Stimulated activated CD4-positive, alpha-beta T cell treated with anti-CD3 and anti-CD28 coated beads, Interleukin-4, amount 100 ng/mL, for 4 hours (primary cell): ENCODE results near the gene ARID3A.

Source experiments
- DNase-seq, 2 experiments: peaks; one replicate each; pipeline ENCODE4 v3.0.0-alpha.2; 2020

The ARID3A gene

DNA sequence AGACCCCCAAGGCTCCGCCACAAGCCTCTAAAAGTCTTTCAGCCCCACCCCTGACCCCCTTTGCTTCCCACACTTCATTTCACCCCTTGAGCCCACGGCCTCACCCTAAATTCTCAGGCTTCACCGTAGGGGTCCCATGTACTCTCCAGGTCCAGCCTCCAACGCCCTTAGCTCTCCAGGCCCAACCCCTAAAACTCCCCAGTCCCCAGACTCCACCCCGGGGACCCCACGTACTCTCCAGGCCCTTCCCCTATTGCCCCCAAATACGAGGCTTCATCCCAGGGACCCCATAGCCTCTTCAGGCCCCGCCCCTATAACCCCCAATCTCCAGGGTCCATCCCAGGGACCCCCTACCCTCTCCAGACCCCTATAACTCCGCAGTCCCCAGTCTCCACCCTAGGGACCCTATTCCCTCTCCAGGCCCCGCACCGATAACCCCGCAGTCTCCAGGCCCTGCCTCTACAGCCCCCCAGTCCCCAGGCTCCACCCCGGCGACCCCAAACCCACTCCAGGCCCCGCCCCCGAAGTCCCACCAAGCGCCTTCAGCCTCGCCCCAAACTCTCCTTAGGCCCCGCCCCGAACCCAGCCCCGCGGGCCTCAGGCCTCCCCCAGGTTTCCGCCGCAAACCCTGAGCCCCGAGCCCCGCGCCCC is 33.5 kb upstream of the ARID3A start:
- DNase-seq = no peak

DNA sequence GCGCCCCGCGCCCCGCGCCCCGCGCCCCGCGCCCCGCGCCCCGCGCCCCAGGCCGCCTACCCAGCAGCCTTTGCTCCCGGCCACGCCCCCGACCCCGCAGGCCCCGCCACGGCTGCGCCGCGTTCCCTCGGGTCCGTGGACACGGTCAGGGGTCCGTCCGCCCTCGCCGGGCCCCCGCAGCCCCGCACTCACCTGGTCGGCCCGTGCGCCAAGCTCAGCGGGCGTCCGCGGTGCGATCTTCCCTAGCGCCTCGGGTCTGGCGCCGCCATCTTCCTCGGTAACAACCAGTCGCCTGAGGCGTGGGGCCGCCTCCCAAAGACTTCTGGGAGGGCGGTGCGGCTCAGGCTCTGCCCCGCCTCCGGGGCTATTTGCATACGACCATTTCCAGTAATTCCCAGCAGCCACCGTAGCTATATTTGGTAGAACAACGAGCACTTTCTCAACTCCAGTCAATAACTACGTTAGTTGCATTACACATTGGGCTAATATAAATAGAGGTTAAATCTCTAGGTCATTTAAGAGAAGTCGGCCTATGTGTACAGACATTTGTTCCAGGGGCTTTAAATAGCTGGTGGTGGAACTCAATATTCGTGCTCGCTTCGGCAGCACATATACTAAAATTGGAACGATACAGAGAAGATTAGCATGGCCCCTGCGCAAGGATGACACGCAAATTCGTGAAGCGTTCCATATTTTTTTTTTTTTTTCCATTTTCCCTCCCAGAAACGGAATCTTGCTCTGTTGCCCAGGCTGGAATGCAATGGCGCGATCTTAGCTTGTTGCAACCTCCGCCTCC is 32.7 kb upstream of the ARID3A start, which contains the start of the genes MED16 and RNU6-9:
Gene MED16, minus strand, starts transcription at position 294 of the 796 bp plus-strand sequence. CDS start 2,056 bp downstream, outside the sequence.
Gene RNU6-9, plus strand, starts transcription at position 591 of the 796 bp plus-strand sequence.
- DNase-seq = peak; percentile 82 to 88

DNA sequence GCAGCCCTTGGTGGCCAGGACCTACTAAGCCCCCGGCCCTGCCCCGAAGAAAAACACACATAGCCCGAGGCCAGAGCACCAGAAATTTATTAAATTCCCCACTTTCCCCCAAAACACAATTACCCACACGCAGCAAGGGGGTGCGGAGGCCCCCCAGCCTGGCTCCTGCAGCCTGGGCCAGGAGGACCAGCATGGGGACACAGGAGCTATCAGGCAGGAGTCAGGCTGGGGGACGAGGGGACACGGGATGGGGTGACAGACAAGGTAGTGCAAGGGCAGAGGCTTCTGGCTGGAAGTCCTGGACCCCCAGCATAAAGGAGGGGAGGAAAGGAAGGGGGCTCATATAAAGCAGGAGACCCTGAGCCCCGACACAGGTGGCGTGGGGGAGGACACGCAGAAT is 29.4 kb upstream of the ARID3A start:
- DNase-seq = no peak

DNA sequence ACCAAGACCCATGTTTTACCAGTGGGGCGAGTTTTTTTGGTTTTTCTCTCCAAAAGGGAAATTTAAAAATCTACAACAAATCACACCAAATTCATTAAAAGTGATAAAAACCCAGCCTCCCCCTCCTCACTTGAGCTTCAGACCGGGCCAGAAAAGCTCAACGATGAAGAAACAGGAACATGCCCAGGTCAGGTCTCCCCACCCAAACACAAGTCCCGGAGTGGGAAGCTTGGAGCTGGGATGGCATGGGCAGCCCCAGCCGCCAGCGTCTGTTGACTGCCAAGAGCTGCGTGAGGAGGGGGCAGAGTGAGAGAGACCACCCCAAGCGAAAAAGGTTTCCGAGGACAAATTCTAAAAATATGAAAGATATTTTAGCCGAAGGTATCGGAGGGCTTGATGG is 28.8 kb upstream of the ARID3A start:
- DNase-seq = no peak

DNA sequence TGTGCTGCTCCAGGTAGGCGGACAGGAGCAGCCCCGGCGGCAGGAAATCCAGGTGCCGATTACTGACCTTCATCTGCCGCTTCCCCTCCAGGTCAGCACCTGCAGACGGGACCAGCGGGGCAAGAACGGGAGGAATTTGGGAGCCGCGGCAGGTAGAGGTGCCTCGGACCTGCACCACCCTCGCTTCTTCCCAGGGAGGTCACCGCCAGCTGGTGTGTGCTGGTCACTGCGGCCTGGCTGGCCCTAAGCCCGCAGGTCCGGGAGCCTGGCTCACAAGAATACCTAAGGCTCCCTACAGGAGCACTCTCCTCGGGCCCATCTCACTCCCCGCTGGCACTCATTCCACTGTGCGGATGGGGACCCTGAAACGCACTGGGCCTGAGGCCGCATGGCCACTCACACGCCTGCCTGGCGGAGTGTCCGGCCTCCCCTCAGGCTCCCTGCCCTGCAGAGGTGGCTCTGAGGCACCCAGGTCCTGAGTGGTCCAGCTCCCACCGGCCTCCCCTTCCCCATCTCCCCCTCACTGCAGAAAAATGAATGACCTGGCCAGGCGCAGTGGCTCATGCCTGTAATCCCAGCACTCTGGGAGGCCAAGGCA is 28.3 kb upstream of the ARID3A start:
- DNase-seq = no peak

DNA sequence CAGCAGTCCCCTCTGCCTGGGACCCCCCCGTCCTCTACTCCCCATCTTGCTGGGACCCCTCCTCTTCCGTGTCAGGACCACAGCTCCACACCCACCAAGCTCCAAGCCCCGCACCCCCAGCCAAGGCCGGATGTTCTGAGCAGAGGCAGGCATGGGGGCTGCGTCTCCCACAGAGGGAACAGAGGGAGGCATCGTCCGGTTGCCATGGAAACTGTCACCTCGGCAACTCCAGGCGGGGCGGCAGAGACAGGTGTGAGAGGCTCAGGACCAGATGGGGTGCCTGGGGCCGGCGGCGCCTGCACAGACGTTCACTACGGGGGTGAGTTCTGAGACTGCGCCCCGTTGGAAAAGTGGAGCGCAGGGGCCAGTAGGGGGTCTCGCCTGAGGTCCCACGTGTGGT is 27.2 kb upstream of the ARID3A start:
- no peak for DNase-seq

DNA sequence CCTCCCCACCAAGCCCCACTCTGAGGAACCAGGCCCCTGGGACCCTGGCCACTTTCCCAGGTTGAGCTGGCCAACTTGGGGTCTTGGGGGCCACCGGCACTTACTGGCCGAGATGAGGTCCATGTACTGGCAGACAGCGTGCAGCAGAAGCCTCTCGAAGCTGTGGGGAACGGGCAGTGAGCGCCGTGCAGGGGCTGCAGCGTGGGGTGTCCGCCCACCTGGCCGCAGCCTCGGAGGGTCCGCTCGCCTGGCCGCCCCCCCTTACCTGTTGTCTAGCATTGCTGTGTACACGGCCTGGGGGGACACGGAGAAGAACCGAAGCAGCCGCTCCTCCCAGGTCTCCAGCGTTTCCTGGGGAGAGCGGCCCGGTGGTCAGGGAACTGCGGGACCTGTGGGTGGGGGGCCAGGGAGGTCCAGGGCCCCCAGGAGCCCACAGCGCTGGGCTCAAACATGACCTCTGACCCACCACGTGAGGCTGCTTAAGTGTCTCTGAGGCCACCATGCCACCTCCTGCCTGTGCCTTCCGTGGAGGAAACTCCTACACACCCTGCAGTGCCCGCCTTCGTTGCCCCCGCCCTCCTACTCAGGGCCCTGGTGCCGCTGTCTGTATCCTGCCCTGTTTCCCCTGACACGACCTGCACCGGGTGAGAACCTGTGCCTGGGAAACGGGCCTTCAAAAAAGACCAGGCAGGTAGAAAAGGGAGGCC is 26.3 kb upstream of the ARID3A start:
- DNase-seq = no peak

DNA sequence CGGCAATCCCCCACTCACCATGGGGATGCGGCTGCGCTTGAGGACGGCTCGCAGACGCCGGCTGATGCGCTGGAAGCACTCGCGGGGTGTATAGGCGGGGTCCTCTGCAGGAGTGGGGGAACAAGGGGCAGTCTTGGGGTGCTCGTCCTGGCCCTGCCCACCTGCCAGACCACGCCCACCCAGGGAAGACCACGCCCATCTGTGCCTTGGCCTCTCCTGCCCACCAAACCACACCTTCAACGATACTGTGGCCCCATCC is 25.9 kb upstream of the ARID3A start:
- DNase-seq = no peak

DNA sequence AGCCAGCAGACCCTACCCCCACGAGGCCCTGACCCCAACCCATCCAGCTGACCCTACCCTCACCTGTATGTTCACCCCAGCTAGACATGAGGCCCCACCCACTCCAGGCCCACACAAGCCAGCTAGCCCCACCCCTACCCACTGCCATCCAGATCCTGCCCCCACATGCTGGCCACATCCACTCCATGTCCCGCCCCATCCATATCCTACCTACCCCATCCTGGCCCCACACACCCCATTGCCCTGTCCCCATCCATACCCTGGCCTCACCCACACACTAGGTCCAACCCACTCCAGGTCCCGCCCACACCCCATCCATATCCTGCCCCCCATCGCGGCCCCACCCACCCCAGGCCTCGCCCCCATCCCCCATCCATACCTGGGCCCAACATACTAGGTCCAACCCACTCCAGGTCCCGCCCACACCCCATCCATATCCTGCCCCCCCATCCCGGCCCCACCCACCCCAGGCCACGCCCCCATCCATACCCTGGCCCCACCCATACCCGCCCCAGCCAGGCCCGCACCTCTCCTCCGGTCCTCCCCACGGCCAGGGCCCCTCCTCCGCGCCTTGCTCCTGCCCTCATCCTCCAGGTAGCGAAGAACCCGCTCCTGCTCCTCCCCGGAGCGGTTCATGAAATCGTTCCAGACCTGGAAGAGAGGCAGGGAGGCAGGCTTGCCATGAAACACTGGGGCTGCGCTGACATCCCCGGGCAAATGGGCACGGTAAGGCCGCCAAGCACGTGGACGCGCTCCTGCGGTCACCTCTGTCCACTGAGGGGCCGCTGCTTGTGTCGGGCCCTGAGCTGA is 25.3 kb upstream of the ARID3A start:
- no peak for DNase-seq

DNA sequence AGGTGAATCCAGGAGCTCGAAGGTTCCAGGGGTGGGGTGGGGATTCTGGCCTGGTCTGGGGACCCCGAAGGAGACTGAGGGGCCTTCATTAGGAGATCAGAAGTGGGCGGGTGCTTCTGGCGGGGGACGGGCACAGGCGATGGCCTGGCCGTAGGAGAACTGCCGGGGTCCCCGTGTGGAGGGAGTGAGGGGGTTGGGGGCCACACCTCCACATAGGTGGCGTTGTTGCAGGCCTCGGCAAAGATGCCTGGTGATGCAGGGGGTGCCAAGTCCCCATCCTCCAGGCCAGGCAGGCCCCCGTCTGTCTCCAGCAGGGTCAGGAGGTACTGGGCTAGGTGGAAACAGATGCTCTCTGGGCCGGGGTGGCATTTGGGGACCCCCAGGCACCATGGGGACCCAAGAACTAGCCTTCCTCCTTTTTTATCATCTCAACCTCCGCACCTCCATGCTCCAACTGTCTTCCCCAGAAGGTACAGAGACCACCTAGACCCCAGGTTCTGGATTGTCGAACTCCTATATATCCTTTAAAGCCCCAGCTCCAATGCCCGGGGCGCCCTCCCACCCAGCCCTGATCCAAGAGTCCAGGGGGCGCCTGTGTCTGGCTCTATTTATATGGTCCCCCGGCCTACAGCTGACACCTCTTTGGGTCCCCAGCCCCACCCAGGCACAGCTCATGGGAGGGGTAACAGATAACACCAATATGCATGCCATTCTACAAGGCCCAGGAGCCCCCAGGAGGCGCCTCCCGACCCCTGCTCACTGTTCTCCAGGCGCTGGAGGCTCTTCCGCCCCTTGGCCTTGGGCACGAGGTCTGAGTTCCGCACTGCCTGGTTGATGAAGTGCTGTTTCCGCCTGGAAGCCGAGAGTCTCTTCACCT is 24.4 kb upstream of the ARID3A start:
- no peak for DNase-seq

DNA sequence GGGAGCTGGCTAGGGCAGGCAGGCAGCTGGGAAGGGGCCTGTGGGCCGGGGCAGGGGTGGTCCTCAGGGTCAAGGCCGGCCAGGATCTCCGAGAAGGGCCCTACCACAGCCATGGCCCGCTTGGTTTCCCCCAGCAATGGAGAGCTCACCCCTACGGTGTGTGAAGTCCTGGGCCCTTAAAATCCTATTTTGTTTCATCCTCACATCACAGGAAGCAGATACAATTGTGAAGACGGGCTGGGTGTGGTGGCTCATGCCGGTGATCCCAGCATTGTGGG is 23.8 kb upstream of the ARID3A start:
- DNase-seq = no peak

DNA sequence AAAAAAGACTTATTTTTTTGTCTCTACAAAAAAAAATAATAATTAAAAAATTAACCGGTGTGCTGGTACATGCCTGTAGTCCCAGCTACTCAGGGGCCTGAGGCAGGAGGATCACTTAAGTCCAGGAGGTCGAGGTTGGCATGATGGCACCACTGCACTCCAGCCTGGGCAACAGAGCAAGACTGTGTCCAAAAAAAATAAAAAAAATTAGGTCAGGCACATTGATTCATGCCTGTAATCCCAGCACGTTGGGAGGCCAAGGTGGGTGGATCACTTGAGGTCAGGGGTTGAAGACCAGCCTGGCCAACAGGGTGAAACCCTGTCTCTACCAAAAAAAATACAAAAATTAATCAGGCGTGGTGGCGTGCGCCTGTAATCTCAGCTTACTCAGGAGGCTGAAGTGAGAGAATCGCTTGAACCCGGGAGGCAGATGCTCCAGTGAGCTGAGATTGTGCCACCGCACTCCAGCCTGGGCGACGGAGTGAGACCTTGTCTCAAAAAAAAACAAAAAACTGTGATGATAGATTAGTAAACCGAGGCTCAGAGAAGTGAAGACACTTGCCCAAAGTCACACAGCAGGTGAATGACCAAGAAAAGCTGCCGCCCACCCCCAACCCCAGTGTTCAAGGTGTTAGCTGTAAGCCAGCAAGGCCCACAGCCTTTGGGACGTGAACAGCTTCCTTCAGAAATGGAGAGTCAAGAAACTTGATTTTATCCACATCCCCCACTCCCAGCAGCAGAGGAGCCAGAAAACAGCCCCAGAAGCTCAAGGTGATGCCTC is 23.2 kb upstream of the ARID3A start:
- no peak for DNase-seq

DNA sequence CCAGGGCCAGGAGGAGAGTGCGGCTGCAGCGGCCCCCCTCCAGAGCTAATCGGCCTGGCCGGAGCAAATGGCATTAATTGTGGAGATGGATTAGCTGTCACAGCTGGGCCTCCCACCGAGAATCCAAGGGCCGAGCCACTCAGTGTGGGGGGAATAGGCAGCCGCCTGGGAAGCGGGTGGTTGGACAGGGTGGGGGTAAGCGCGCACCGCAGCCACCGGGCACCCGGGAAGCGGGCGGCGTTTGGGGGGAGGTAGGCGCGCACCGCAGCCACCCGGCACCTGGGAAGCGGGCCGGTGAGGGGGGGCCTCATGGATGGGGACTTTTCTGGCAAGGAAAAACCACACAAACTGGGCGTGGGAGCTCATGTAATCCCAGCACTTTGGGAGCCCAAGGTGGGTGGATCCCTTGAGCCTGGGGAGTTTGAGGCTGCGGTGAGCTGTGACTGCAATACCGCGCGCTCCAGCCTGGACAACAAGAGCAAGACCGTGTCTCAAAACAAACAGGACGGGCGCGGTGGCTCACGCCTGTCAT is 22.5 kb upstream of the ARID3A start:
- no peak for DNase-seq

DNA sequence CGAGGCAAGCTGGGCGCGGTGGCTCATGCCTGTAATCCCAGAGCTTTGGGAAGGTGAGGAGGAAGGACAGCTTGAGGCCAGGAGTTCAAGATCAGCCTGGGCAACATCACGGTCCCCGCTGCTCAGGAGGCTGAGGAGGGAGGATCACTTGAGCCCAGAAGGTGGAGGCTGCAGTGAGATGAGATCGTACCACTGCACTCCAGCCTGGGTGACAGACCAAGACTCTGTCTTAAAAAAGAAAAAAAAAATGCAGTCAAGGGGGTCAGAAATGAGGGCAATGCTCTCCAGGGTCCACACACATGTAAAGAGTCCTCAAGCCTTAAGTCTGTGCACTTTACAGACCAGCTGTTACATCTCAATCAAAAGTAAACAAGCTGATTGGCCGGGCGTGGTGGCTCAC is 21.3 kb upstream of the ARID3A start:
- DNase-seq = no peak

DNA sequence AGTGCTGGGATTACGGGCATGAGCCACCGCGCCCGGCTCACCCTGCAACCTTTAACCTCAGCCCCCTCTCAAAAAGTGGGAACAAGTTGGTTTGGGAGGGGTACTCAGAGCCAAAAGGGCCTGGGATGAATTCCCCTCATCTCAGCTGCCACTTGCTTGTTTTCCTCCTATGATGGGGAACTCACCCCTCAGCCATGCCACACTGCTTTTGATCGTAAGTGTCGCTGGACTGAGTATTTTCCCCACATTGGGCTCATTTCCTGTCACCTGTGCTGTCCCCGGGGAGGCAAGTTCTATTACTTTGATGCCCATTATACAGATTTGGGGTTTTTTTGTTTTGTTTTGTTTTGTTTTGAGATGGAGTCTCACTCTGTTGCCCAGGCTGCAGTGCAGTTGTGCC is 19.4 kb upstream of the ARID3A start:
- no peak for DNase-seq

DNA sequence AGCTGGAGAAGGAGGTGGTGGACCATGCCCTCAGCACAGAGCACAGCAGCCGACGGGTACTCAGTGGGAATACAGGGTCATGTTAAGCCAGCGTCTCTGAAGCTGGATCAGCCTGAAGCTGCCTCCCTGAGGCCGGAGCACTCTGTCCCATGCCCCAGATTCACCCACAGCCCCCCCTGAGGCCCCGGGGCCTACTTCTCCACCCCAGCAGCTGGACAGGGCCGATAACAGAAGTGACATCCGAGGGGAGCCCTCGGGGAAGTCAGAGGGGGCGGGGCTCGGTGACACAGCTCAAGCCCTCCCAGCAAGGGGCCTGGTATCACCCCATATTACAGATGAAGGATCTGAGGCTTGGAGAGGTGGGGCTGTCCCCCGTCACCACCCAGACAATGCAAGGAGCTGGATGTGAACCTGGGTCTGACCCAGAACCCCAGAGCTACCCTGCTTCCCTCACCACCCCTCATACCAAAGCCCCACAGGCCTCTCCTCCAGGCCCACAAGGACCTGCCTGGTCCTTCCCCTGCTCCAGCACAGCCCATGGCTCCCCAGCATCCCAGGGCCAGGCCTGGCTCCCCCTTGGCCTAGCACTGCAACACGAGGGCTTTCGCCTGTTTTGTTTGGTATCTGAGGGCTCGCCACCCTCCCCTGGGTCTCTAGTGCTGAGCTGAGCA is 18.5 kb upstream of the ARID3A start:
- no peak for DNase-seq

DNA sequence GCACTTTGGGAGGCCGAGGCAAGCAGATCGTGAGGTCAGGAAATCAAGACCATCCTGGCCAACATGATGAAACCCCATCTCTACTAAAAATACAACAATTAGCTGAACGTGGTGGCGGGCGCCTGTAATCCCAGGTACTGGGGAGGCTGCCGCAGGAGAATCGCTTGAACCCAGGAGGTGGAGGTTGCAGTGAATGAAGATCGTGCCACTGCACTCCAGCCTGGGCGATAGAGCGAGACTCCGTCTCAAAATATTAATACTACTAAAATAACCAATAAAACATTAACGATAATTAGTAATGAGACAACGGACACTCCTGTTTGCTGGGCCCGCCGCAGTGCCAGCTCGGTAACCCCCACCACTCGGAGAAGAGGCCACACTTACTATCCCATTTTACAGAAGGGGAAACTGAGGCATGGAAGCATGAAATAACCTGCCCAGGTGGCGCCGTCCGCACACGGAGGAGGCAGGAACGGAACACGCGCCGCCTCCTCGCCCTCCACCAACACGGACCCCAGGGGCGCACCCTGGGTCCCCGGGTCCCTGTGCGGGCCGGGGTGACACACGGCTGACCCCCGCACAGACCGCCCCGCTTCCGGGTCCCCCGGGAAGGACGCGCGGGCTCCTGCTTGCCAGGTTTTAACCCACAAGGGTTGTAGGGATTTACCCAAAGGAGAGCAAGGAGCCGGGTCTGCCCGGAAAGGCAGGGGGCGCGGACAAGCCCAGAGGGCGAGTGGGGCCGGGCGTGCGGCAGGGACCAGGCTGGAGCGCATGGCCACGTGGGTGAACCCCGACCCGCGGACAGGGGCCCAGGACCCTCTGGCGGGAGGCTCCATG is 14.4 kb upstream of the ARID3A start:
- DNase-seq = no peak

DNA sequence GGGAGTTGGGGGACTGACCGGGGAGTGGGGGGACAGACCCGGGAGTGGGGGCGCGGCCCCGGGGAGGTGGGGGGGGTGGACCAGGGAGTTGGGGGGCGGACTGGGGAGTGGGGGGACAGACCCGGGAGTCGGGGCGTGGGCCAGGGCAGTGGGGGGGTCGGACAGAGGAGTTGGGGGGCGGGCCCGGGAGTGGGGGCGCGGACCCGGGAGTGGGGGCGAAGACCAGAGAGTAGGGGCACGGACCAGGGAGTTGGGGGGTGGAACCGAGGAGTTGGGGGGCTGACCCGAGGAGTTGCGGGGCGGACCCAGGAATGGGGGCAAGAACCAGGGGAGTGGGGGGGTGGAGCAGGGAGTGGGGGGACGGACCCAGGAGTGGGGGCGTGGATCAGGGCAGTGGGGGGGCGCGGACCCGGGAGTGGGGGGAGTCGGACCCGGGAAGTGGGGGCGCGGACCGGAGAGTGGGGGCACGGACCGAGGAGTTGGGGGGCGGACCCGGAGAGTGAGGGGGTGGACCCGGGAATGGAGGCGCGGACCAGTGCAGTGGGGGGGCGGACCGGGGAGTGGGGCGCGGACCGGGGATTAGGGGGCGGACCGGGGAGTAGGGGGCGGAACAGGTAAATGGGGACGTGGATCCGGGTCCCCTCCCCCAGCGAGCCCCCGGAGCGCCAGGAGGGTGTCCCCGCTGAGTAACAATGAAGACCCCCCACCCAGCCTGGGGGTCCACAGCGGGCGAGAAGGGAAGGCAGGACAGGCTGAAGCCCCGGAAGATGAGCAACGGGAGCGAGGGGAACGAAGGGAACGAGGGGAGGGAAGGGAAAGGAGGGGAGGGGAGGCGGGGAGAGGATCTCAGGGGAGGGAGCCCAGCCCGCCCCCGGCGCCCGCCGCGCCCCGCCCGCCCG is 13.4 kb upstream of the ARID3A start:
- DNase-seq = no peak
